Vagina (tissue), 2 donors: ENCODE data around the gene PCDHA8.

Experiments
- POLR2A ChIP-seq, 2 donors: fragments of 450-650 bp; IDR thresholded peaks; one replicate each; pipeline ENCODE4 v1.6.1; 2017; ENCODE audit warnings: antibody characterized with exemption in 2 of 2, mild to moderate bottlenecking in 2 of 2, moderate library complexity in 2 of 2
- POLR2AphosphoS5 ChIP-seq, 2 donors: sonication (generic); formaldehyde crosslinking; IDR thresholded peaks; one replicate each; pipeline ENCODE4 v1.9.0; 2017; ENCODE audit warnings: antibody characterized with exemption in 2 of 2, mild to moderate bottlenecking in 2 of 2, low read depth in 1 of 2; ENCODE audit not compliant: insufficient read depth in 1 of 2
- TF ChIP-seq, protein P1 (sequence below), 3 experiments: fragments of 450-650 bp in 2 of 3; fragments of 200-600 bp in 1 of 3; sonication (generic) in 1 of 3; IDR thresholded peaks; one replicate each; pipeline ENCODE4 v1.5.1; 2017 to 2019; ENCODE audit warnings: antibody characterized with exemption in 3 of 3, mild to moderate bottlenecking in 2 of 3, moderate library complexity in 2 of 3

DNA sequence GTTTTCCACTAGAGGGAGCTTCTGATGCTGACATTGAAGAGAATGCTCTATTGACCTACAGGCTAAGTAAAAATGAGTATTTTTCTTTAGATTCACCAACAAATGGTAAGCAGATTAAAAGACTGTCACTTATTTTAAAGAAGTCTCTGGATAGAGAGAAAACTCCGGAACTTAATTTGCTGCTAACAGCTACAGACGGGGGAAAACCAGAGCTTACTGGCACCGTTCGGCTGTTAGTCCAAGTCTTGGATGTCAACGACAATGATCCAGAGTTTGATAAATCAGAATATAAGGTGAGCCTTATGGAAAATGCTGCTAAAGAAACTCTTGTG lies 28.5 kb downstream of the PCDHA8 start:
- TF ChIP-seq POLR2AphosphoS5 (IDR thresholded peaks at IDR 0.05; ENCODE audit: insufficient read depth in 1 of 2, low read depth in 1 of 2) (no peak), POLR2A (IDR thresholded peaks at IDR 0.05) (no peak)
- TF ChIP-seq, protein P1, sequence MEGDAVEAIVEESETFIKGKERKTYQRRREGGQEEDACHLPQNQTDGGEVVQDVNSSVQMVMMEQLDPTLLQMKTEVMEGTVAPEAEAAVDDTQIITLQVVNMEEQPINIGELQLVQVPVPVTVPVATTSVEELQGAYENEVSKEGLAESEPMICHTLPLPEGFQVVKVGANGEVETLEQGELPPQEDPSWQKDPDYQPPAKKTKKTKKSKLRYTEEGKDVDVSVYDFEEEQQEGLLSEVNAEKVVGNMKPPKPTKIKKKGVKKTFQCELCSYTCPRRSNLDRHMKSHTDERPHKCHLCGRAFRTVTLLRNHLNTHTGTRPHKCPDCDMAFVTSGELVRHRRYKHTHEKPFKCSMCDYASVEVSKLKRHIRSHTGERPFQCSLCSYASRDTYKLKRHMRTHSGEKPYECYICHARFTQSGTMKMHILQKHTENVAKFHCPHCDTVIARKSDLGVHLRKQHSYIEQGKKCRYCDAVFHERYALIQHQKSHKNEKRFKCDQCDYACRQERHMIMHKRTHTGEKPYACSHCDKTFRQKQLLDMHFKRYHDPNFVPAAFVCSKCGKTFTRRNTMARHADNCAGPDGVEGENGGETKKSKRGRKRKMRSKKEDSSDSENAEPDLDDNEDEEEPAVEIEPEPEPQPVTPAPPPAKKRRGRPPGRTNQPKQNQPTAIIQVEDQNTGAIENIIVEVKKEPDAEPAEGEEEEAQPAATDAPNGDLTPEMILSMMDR (IDR thresholded peaks at IDR 0.05) = no peak
